NCI-H1436 (cell line): ENCODE measurements around the gene ADAMTS20.

Source experiments
- DNase-seq: peaks from one replicate; lab custom pipeline; 2025; lab: John Stamatoyannopoulos, UW

Gene ADAMTS20

GRCh38 chr12:43312991-43313505, 239.0 kb downstream of the ADAMTS20 start:
- DNase-seq, result no peak

GRCh38 chr12:43310596-43310995, 241.4 kb downstream of the ADAMTS20 start:
- no peak for DNase-seq

GRCh38 chr12:43309959-43310358, 242.0 kb downstream of the ADAMTS20 start:
- DNase-seq, result no peak

GRCh38 chr12:43308776-43309175, 243.2 kb downstream of the ADAMTS20 start:
- DNase-seq, result no peak

- DNase-seq, result no peak
These were observed 244.9 kb downstream of the ADAMTS20 start for GRCh38 chr12:43307126-43307525.

- DNase-seq, result no peak
These were observed 245.9 kb downstream of the ADAMTS20 start for GRCh38 chr12:43306066-43306465.

GRCh38 chr12:43305065-43305464, 246.9 kb downstream of the ADAMTS20 start:
- DNase-seq, result no peak
